Dermis blood vessel endothelial cell (primary cell): ENCODE results near the gene EML4. TPM values are rescaled to one million over a fixed set of nuclear protein-coding genes. Genes with fewer than 3 reads are reported as not detected.
A peak's percentile ranks its signal among the peaks of the same experiment; 100 is the strongest.

ENCODE experiments used
- DNase-seq: peaks from one replicate; pipeline ENCODE4 v3.0.0; 2010
- total RNA-seq: library from RNA; depleted of rRNA; stranded (reverse); fragments of >200 nt; gene quantifications from 2 replicates; pipeline ENCODE4 v1.2.3, GENCODE V29; 2014

Gene EML4
- total RNA-seq, 1 donor from 2014 or later: 21.6 TPM

DNA sequence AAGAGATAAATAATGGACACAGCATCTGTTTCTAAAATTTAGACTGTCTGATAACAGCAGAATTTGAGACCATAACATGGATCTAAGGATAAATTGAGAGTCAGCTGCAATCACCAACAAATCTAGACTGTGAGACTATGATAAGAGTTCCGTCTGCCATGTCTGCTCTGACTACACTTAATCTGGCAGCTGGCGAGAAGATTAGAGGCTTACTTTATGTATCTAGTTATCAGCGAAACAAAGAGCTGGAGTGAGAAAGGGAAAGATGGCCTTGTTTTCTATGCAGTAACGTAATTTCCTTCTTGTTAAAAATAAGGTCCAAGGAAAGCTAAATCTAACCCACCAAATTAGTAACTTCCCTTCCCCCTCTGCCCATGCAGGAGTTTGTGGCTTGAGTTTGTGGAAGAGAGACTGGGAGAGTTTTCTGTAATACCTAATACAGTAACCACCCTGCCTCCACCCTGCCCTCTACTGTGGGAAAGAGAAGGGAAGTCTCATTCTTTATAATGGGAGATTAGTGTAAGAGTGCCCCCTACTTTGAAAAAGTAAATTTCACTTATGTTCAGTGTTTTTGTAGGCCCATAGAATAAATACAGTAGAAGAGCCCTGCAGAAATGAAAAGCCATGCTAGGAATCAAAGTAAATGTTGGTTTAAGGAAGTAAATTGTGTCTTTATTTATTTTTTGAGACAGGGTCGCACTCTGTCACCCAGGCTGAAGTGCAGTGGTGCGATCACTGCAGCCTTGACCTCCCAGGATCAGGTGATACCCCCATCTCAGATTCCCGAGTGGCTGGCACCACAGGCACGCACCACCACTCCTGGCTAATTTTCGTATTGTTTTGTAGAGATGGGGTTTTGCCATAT is 27.5 kb downstream of the EML4 start:
- peak; percentile 52 for DNase-seq

DNA sequence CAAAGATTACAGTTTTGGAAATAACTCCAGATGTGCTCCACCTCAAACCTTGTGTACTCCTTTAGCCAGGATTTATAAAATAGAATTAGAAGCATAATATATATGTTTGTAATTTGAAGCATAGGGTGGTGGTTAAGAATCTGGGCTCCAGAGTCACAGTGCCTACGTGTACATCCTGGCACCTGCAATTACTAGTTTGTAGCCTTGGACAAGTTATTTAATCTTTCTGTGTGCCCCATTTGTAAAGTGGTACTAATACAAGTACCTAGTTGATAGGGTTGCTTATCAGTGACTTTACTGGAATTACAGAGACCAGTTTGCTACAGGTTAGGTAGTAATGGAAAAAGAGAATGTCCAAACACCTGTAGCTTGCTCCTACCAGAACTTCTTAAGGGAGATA is 28.6 kb downstream of the EML4 start:
- DNase-seq: no peak

DNA sequence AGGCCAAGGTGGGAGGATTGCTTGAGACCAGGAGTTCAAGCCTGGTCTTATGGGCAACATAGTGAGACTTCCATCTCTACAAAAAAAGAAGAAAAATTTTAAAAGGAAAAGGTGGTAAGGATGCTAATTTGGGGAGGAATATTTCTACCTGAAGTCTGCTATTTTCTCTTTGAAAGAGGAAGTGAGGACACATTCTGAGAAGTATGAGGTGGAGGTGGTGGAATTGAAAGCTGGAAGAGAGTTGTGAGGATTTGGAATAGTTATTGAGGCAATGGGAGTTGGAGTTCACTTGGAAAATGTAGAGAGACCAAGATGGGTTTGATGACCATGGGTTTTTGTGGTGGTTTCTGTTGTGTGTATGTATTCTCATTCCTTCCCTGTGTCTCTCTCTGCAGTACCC is 29.3 kb downstream of the EML4 start:
- no peak for DNase-seq

DNA sequence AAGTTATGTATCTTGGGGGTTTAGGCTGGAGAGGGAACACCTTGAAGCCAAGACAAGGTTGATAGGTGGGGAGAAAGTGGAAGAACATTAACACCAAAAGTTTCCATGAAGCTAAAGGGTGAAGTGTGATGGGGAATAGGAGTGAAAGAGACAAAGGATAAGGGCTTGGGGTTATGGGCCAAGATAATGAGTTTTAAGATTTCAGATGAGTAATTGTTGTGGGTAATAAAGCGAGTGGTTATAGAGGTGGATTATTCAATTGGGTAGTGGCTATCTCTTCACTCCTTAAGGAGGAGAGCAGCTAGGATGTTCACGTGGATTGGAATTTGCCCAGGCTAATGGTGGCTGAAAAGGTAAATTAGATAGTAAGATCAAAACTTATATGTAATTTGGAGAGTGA is 29.8 kb downstream of the EML4 start:
- DNase-seq: no peak

DNA sequence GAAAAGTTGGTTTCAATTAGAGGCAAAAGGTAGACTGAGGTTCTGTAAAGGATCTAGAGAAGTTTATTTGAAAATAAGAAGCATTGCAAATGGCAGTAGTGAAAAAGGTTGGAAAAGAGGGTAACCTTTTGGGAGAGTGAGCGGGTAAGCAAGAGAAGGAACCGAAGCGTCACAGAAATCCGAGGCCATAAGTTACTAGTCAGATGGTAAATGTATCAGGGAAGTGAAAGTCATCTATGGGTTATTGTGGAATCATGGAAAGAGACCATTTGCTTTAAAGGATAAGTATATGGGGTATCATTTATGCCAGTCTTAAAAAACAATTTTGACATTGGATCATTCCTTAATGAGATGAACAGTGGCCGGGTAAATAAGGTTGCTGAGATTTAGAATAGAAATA is 30.5 kb downstream of the EML4 start:
- no peak for DNase-seq

DNA sequence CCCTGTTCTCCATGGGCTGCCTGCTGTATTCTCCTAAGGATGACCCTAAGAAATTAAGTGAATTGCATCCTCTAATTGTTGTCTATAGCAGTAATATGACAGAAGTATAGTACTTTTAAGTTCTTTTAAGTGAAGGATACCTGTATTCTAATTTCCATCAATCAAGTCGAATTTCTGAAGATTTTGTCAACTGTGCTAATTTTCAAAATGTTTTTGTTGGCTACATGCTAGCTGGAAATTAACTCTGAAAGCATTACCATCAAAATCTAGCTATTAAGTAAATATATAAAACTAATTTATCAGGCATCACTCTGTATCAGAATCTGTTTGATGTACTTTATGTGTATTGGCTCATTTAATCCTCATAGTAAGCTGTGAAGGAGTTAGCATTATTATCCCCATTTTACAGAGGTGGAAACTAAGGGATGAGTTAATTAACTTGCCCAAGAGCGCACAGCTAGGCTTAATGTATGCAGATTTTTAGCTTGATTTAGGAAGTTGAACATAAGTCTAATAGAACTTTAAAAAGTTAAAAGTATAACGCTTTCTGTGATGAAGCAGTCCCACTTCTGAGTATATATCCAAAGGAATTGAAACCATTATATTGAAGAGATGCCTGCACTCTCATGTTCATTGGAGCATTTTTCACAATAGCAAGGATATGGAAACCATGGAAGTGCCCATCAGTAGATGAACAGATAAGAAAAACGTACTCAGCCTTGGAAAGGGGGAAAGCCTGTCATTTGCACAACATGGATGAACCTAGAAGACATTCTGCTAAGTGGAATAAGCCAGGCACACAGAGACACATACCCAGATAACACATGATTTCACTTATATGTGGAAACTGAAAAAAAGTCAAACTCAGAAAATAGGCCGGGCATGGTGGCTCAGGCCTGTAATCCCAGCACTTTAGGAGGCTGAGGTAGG is 32.0 kb downstream of the EML4 start:
- DNase-seq: no peak

DNA sequence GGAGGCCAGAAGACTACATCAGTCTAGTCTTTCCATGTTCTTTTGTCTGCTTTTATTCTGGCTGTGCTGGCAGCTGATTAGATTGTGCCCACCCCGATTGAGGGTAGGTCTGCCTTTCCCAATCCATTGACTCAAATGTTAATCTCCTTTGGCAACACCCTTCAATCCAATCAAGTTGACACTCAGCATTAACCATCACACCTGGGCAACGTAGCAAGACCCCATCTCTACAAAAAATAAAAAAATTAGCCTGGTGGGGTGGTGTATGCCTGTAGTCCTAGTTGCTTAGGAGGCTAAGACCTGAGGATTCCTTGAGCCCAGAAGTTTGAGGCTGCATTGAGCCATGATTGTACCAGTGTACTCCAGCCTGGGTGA is 33.5 kb downstream of the EML4 start:
- no peak for DNase-seq

DNA sequence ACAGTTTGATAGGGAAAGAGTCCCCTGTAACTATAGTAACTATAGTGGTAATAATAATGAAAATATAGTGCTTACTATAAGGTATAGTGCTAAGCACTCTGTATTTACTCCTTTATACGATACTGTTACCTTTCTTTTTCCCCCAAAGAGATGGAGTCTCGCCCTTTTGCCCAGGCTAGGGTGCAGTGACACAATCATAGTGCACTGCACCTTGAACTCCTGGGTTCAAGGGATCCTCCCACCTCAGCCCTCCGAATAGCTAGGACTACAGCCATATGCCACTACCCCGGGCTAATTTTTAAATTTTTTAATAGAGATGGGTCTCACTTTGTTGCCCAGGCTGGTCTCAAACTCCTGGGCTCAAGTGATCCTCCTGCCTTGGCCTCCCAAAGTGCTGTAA is 34.6 kb downstream of the EML4 start:
- DNase-seq: no peak

DNA sequence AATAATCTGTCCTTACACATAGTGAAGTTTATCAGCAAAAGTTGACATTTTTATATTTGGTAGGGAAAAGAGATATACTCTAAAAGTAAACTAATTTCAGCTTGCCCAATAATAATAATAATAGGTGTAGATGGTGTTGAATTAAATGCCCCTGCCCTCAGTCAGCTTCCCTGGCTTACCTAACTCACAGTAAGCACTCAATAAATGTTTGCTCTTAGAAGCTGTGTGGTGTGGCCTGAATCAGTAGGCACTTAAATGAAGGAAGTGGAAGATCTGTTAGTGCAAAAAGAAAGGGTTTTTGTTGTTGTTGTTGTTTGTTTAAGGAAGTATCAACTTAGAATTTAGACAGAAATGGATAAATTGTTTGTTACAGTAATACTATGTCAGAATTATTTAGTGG is 36.2 kb downstream of the EML4 start:
- no peak for DNase-seq

DNA sequence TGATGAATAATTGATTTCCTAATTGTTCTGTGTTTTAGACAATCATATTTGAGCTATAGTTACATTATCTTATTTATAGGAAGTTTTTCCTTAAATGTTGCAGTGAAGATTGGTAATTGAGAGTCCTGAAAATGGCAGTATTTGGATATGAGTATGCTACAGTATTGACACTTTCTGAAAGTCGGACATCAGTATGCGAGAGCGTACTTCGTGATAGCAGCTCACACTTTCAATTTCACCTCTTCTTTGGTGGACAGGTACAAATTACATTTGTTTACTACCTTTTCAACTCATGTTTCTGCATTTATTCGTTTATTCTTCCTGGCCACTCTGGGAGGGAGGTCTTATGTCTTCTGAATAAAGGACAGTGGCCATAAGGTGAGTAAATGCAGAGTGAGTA is 38.7 kb downstream of the EML4 start:
- DNase-seq: no peak

DNA sequence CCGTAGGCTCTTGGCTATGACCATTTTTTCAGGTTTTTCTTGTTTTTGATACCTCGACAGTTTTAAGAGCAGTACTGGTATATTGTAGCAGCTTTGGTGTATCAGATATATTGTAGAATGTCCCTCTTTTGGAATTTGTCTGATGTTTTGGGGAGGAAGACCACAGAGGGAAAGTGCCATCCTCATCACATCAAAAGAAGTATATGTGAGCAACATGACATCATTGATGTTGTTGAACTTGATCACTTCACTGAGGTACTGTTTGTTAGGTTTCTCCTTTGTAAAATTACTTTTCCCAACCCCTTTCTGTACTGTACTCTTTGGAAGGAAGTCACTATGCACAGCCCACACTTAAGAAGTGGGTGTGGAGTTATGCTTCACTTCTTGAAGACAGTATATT is 41.0 kb downstream of the EML4 start:
- no peak for DNase-seq

DNA sequence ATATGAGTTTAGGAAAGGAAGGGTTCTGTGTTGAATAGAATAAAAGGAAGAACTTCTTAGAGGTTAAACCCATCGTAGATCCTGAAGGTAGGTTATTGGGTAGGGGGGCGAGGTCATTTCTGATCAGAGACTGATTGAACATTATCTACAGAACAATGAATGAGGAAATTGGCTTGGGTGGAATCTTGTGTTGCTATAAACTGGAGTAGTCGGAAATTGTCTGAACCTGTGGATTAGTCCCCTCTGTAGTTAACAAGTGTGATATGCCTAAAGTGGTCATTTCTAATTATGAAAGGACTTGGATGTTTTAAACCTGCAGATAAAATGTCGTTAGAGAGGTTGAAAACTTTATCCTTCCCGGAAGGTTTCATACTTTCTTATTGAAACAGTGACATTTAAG is 42.1 kb downstream of the EML4 start:
- DNase-seq: no peak

DNA sequence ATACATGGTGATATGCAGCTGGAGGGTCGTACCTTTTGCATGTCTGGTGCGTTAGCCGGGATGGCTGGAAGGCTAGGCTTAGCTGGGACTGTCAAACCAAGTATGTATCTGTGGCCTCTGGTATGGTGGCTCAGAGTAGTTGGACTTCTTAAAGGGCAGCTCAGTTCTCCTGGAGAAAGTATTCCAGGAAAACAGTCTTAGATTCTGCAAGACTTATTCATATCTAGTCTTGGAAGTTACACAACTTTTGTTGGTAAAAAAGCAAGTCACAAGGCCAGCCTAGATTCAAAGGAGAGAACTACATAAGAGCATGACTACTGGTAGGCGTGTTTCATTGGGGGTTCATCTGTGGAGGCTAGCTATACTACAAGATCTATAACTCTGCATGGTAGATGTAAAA is 45.5 kb downstream of the EML4 start:
- no peak for DNase-seq

DNA sequence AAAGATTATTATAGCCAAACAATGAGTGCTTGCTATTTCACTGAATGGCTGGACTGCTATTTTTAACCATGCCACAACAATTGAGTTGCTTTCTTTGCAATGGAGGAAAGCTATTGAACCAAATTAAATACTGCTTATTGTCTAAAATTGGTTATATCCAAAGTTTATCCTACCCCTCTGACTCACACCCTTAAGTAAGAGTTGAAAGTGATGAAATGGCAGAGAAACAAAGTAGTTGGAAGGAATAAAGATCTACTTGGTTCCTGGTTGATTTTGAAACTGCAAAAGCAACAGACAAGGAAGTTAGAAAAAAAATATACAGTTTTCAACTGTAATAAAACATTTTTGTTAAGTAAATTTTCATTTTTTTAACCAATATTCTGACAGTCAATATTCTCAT is 47.5 kb downstream of the EML4 start:
- no peak for DNase-seq

DNA sequence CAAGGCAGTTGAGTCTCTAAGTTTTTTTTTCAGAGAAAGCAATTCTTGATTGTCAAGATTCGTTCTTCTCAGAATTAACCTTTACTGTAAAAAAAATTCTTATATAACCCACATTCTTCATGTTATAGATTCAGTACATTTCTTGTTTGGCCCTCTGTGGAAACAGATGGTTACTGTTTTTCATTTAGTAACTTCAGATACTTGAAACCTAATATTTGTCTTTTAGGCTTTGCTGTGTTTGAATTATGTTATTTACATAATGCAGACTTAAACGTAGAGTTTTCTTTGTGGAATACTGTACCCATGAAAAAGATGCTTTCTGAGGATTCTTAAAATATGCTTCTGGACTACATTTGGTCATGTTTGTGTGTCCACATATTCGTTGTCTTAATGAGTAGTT is 48.2 kb downstream of the EML4 start:
- DNase-seq: no peak

DNA sequence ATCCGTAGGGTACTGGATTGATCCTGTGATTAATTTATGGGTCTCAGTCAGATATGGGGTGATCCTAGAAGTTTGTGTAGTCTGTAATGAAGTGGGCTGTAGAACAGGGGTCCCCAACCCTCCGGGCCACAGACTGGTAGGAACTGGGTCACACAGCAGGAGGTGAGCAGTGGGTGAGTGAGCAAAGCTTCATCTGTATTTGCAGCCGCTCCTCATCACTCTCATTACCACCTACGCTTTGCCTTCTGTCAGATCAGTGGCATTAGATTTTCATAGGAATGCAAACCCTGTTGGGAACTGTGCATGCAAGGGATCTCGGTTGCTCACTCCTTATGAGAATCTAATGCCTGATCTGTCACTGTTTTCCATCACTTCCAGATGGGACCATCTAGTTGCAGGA is 48.8 kb downstream of the EML4 start:
- no peak for DNase-seq

DNA sequence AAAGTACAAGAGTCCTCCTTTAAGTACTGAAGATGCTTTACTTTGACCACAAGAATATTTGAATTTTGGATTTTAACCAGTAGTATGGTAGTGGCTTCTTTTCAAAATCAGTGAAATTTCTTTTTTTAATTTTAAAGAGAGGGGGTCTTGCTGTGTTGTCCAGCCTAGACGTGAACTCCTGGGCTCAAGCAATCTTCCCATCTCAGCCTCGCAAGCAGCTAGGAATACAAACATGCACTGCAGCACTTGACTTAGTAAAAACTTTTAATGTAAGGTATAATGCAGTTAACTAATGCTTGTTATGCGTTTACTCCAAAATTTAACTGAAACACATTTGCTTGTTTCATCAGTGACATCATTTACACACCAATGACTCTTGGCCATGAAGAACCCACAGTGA is 49.6 kb downstream of the EML4 start:
- no peak for DNase-seq

DNA sequence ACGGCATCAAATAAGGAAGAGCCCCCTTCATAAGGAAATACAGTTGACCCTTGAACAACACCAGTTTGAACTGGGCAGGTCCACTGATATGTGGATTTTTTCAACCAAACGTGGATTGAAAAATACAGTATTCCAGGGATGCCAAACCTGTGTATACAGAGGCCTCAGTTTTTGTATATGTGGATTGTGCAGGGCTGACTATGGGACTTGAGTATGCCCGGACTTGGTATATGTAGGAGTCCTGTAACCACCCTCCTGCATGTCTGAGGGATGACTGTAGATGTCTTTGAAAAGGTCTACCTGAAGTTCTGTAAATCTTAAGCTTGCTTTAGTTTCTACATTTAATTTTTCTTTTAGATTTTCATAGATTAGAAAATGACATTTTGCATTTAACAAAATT is 50.0 kb downstream of the EML4 start:
- DNase-seq: no peak

DNA sequence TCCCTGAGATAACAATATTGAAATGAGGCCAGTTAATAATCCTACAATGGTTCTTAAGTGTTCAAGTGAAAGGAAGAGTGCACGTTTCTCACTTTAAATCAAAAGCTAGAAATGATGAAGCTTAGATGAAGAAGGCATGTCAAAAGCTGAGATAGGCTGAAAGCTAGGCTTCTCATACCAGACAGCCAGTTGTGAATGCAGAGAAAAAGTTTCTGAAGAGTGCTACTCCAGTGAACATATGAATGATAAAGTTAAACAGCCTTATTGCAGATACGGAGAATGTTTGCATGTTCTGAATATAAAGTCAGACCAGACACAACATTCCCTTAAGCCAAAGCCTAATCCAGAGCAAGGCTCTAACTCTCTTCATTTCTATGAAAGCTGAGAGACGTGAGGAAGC is 51.4 kb downstream of the EML4 start:
- DNase-seq: no peak

DNA sequence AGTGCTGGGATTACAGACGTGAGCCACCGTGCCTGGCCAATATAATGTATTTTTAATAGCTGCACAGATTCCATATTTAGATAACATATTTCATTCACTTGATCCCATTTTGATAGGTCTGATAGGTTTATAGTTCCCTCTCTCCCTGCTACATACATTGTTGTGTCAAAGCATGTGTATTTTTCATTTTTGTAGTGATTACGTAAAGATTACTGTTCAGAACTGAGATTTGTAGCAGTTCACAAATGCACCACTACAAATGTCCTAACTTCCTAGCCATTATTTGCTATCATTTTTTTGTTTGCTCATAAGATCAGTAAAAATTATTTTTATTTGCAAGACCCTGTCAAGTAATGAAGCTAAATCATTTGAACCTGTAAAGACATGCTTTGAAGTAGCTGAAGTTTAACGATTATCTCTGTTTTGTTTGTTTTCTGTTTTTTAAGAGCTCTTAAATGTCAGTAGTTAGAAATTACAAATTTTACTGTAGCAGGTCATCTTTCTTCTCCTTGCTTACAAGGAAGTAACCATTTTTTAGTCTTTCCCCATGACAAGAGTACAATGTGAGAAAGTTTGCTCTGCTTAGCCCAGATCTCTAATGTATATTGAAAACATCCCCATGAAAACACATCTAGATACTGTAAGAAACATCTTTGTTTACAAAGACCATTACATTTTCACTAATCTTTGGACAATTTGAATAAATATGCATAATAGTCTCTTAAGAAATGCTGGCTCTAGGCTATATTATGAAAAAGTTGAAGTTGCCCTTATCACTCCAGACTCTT is 54.1 kb downstream of the EML4 start:
- no peak for DNase-seq

DNA sequence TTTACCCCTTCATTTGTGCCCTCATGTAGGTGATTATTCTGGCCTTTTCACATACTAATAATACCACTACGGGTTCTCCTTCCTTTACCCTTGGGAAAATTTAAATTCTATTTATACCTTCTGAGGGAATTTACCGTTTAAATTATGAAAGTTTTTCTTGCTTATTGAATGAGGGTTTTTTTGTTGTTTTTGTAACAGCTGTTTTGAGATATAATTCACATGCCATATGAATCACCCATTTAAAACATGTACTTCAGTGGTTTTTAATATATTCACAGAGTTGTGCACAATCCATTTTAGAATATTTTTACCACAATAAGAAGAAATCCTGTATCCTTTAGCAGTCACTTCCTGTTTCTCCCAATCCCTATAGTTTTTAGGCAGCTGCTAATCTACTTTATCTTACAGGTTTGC is 54.7 kb downstream of the EML4 start:
- peak; percentile 47 for DNase-seq

DNA sequence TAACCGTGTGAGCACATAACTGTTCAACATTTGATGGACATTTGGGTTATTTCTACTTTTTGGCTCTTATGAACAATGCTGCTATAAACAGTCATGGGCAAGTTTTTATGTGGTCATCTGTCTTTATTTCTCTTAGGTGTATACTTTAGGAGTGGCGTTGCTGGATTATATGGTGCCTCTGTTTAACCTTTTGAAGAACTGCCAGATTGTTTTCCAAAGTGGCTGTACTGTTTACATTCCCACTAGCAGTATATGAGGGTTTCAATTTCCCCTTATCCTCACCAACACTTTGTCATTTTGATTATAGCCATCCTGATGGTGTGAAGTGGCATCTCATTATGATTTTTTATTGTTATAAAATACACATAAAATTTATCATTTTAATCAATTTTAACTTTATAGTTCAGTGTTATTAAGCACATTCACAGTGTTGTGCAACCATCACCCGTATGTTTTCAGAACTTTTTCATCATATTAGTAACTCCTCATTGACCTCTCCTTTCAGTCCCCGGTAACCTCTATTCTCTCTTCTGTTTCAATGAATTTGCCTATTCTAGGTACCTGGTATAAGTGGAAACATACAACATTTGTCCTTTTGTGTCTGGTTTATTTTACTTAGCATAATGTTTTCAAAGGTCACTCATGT is 55.4 kb downstream of the EML4 start:
- no peak for DNase-seq

DNA sequence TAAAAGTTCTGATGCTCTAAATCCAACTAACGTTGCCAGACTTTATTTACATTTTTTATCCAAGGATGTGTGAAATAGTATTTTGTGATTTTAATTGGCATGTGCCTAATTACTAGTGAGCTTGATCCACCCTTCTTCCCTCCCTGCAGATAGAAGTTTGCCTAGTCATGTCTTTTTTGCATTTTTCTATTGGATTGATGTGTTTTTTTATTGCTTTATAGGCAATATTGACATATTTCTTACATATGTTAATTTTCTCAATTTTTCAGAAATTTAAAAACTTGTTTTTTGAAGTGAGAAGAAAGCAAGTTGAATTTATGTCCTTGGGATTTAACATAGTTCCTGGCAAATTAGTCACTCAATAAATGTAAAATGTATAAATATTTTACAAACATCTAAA is 56.4 kb downstream of the EML4 start:
- DNase-seq: no peak
